HEK293T (cell line): ENCODE measurements around the gene THRB.

Experiments
- CTCF ChIA-PET: fragments of 350-600 bp; formaldehyde crosslinking; extraction: SDS; loops from one replicate; lab custom pipeline; 2021; ENCODE audit warnings: antibody characterized with exemption, inconsistent platforms; lab: Yijun Ruan, JAX
- POLR2A ChIA-PET: fragments of 350-600 bp; formaldehyde crosslinking; extraction: SDS; loops from one replicate; lab custom pipeline; 2020; ENCODE audit warnings: antibody characterized with exemption, inconsistent platforms; lab: Yijun Ruan, JAX
- DNase-seq: peaks from one replicate; pipeline ENCODE4 v3.0.0; 2012; ENCODE audit warnings: mixed read lengths; ENCODE audit errors: extremely low spot score
- ARNT ChIP-seq: fragments of 450-650 bp; IDR thresholded peaks from 2 replicates; pipeline ENCODE4 v1.6.1; 2017; ENCODE audit warnings: mild to moderate bottlenecking
- BHLHE40 ChIP-seq: fragments of 450-650 bp; IDR thresholded peaks from 2 replicates; pipeline ENCODE4 v1.6.1; 2016; ENCODE audit warnings: mild to moderate bottlenecking, moderate library complexity, borderline replicate concordance
- CTBP1 ChIP-seq: fragments of 450-650 bp; IDR thresholded peaks from 2 replicates; pipeline ENCODE4 v1.6.1; 2016; ENCODE audit warnings: borderline replicate concordance
- ELF4 ChIP-seq: fragments of 450-650 bp; IDR thresholded peaks from 2 replicates; pipeline ENCODE4 v1.6.1; 2017; ENCODE audit warnings: antibody characterized with exemption
- FOXA1 ChIP-seq: fragments of 450-650 bp; IDR thresholded peaks from 2 replicates; pipeline ENCODE4 v1.6.1; 2016; ENCODE audit warnings: mild to moderate bottlenecking
- FOXK2 ChIP-seq: fragments of 450-650 bp; IDR thresholded peaks from 2 replicates; pipeline ENCODE4 v1.6.1; 2016; ENCODE audit warnings: mild to moderate bottlenecking
- FOXM1 ChIP-seq: fragments of 450-650 bp; IDR thresholded peaks from 2 replicates; pipeline ENCODE4 v1.6.1; 2017; ENCODE audit warnings: mild to moderate bottlenecking, borderline replicate concordance
- HDGF ChIP-seq: fragments of 450-650 bp; IDR thresholded peaks from 2 replicates; pipeline ENCODE4 v1.6.1; 2017; ENCODE audit warnings: antibody characterized with exemption, borderline replicate concordance
- L3MBTL2 ChIP-seq: fragments of 450-650 bp; conservative IDR thresholded peaks from 2 replicates; pipeline ENCODE4 v1.6.1; 2016; ENCODE audit warnings: mild to moderate bottlenecking
- LEF1 ChIP-seq: fragments of 450-650 bp; IDR thresholded peaks from 2 replicates; pipeline ENCODE4 v1.6.1; 2017; ENCODE audit warnings: mild to moderate bottlenecking, borderline replicate concordance
- NFRKB ChIP-seq: fragments of 450-650 bp; IDR thresholded peaks from 2 replicates; pipeline ENCODE4 v1.6.1; 2016; ENCODE audit warnings: mild to moderate bottlenecking, moderate library complexity
- SP1 ChIP-seq: fragments of 450-650 bp; IDR thresholded peaks from 2 replicates; pipeline ENCODE4 v1.6.1; 2017
- SUZ12 ChIP-seq: fragments of 450-650 bp; IDR thresholded peaks from 2 replicates; pipeline ENCODE4 v1.6.1; 2016; ENCODE audit warnings: mild to moderate bottlenecking
- TARDBP ChIP-seq: fragments of 450-650 bp; IDR thresholded peaks from 2 replicates; pipeline ENCODE4 v1.6.1; 2016
- ZNF384 ChIP-seq: fragments of 450-650 bp; IDR thresholded peaks from 2 replicates; pipeline ENCODE4 v1.6.1; 2016
- TF ChIP-seq, protein P1 (sequence below): fragments of 450-650 bp; IDR thresholded peaks from 2 replicates; pipeline ENCODE4 v1.6.1; 2016

THRB gene

DNA sequence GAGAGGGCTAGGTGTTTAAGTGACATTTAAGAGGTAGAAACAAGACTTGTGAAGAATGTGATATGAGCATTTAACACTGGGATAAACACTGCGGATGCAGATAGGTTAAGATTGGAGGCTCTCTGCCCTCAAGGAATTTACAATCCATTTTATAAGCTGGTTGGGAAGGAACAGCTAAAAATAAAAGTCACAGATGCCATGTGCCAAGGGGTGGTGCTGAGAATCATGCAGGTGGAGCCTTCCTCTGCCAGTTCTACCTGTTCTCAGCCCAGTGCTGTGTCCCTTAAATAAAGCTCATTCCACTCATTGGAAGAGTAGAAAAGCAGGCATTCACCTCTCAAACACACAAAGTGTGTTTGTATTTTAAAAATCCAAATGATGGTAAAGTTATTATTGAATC is 261.9 kb downstream of the THRB start:
- CTCF ChIA-PET, result no interaction called here

DNA sequence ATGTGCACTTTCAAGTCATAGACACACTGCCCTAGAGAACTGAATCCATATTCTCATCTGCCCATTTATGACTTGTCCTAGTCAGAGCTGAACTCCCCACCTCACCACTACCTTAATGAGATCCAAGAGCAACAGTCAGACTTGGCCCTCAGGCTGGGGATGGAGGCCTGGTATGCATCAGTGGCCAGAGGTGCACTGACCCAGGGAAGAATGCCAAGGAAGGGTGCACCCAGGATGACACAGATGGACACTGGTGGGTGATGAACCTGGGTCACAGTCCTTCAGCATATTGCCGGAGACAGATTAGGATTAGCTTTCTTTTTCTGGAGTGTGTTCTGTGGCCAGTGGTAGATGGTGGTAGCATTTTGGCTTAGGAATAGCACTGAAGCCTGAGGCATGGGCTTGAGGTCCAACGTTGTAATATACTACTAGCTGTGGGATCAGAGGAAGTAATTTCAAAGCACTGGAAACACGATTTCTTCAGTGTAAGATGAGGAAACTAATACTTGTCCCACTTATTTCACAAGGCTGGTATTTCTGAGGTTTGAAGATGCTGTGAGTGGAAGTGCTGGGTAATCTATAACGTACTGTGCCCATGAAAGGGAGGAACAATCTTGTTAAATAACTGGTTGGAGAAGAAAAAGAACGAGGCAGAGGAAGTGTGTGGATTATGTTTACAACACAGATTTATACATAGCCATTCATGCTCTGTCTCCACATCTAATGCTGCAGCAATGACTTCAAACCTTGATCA is 265.0 kb downstream of the THRB start:
- TF ChIP-seq, protein P1, sequence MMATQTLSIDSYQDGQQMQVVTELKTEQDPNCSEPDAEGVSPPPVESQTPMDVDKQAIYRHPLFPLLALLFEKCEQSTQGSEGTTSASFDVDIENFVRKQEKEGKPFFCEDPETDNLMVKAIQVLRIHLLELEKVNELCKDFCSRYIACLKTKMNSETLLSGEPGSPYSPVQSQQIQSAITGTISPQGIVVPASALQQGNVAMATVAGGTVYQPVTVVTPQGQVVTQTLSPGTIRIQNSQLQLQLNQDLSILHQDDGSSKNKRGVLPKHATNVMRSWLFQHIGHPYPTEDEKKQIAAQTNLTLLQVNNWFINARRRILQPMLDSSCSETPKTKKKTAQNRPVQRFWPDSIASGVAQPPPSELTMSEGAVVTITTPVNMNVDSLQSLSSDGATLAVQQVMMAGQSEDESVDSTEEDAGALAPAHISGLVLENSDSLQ, result no peak
- TF ChIP-seq NFRKB (no peak), FOXM1 (no peak), LEF1 (no peak), FOXA1 (no peak), TARDBP (no peak), HDGF (no peak), SP1 (no peak), ARNT (no peak), ELF4 (no peak), L3MBTL2 (no peak), ZNF384 (no peak)
- ChIA-PET POLR2A (no interaction called here), CTCF (no interaction called here)
- DNase-seq, result no peak

More for the DNA sequence above, 261.9 kb downstream of the THRB start:
- POLR2A ChIA-PET, result no interaction called here
- no peak for TF ChIP-seq L3MBTL2
- no peak for TF ChIP-seq FOXK2
- TF ChIP-seq TARDBP, result no peak
- TF ChIP-seq SUZ12, result no peak
- TF ChIP-seq ARNT, result no peak
- TF ChIP-seq NFRKB, result no peak
- DNase-seq, result no peak

DNA sequence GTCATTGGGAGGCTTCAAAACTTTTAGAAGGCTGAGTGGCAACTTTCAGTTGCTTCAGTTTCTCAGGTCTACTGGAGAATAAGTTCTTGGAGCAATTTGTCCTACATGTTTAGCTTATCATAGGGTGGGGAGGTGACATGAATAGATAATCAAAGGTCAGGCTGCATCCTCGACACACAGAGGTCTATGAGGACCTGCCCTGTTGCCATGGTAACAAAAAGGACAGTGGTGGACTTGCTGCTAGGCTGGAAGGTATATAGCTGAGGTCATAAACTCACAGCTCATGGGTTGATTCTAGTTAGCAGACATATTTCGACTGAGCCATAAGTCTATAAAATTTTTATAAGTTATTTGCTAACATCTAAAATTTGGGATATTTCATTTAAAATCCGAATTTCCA is 267.0 kb downstream of the THRB start:
- no peak for DNase-seq
- TF ChIP-seq, protein P1, result no peak
- TF ChIP-seq FOXM1 (no peak), TARDBP (no peak), HDGF (no peak), LEF1 (no peak), ZNF384 (no peak)
- ChIA-PET CTCF (no interaction called here), POLR2A (no interaction called here)

DNA sequence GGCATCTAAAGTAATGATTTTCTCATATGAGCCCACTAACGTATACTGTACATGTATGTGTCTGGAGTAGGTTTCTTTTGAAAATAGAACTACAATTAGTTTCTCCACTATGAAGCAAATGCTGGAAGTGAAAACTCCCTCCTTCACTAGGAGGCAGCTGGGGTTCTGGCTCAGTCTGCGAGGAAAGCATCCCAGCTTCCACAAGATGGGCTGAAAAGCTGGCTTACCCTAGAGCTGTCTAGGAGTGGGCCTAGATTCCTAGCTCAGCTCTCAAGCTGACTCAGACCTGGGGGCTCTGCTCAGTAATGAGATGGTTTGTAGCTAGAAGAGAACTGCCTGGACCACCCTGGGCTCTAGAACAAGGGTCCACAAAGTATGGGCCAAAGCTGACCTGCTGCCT is 268.3 kb downstream of the THRB start:
- TF ChIP-seq BHLHE40 (no peak), L3MBTL2 (no peak), CTBP1 (no peak), ELF4 (no peak), HDGF (no peak), ZNF384 (no peak), ARNT (no peak), FOXA1 (no peak), SUZ12 (no peak), SP1 (no peak), LEF1 (no peak), TARDBP (no peak)
- TF ChIP-seq, protein P1, result no peak
- POLR2A ChIA-PET, result no interaction called here
- no peak for DNase-seq
- CTCF ChIA-PET, result no interaction called here

DNA sequence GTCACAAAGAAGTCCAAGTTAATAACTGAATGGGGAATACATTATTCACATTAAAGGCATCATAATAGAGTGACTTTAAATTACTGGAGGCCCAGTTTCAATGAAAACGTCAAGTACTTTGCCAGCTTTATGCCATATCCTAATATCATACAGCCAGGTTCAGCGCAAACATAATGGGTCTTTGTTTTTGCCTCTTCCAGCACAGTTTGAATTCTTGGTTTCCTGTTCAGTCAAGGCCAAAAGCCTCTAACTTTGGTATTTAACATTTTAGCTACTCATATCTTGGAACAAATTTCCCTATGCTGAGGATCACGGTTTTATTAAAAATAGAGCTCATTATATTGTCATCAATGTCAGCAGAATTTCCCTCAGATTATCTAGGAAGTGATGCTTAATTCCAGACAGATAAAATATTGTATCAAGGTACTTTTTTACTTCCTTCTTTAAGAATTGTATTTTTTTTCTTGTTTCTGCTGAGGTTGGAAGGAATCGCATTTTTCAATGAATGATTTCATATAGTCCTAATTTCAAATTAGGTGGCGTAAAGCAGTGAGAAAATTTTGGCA is 269.2 kb downstream of the THRB start:
- DNase-seq, result no peak
- POLR2A ChIA-PET, result no interaction called here
- CTCF ChIA-PET, result interaction anchor here (0.6 to 1.4 kb wide), 2 partner anchors 13 to 411 kb away, joined by 4 to 7 read pairs; no protein-coding TSS in a partner anchor
- TF ChIP-seq ELF4 (no peak), SUZ12 (no peak), HDGF (no peak), ZNF384 (no peak), FOXK2 (no peak), FOXA1 (no peak), TARDBP (no peak)
- TF ChIP-seq, protein P1, result no peak

DNA sequence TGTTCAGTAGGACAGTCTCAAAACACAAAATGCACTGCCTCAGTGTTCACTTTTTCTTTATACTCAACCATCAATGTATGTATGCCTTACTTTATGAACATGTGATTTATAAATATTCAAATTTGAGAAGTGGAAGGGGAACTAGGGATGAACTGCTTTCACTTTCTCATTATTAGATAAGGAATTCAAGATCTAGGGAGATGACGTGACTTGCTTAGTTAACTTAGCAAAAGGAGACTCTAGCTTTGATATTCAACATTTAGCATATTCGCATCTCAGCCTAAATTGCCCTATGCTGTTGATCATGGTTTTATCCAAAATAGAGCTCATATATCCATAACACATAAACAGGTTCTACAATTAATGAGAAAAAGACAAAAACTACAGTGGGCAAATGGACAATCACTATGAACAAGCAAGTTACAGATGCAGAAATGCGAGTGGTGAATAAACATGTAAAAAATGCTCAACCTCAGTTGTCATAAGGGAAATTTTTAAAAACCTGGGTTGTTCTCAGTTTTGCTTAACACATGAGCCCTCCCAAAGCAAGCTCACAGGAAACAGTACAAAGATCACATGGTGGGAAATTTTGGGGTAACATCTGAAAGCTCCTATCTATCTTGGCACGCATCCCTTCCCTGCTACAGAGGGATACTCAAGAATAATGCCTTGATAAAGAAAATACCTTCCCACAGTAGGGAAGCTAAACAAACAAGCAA is 269.8 kb downstream of the THRB start:
- no peak for DNase-seq
- TF ChIP-seq FOXM1 (no peak), HDGF (no peak), FOXA1 (no peak), ELF4 (no peak), BHLHE40 (no peak), SP1 (no peak), SUZ12 (no peak), L3MBTL2 (no peak), LEF1 (no peak), FOXK2 (no peak), CTBP1 (no peak), ARNT (no peak), ZNF384 (no peak), TARDBP (no peak)
- TF ChIP-seq, protein P1, result no peak
- ChIA-PET CTCF (interaction anchor here (1.4 kb wide), 1 partner anchor 14 kb away, joined by 4 read pairs; no protein-coding TSS in a partner anchor), POLR2A (no interaction called here)
